HG03159 (cell line): ENCODE data around the gene ACADVL.
A peak's percentile ranks its signal among the peaks of the same experiment; 100 is the strongest.
"Not testable (repeated sequence)": the region's sequence is repeated elsewhere in the genome, so short reads cannot be mapped to it uniquely, and the experiment has no call there.

ENCODE experiments used
- ATAC-seq: cut with Tn5 transposase; IDR thresholded peaks from one replicate; pipeline ENCODE4 v1.9.1; 2021; ENCODE audit warnings: mild to moderate bottlenecking, moderate library complexity; ENCODE audit not compliant: unreplicated experiment

The ACADVL gene

GRCh38 chr17:7219812-7220592 is at the start of gene ACADVL, which contains the start of gene DLG4:
Gene ACADVL (plus strand): TSS chr17:7219938. CDS start chr17:7219985, 47 bp downstream.
Gene DLG4 (minus strand): TSS chr17:7219836.
- ATAC-seq: peak; percentile 46

- ATAC-seq: not testable (repeated sequence)
Measured at GRCh38 chr17:7172522-7173191, 47.1 kb upstream of the ACADVL start.

GRCh38 chr17:7173687-7174602 is 45.8 kb upstream of the ACADVL start:
- ATAC-seq: no peak

GRCh38 chr17:7174603-7175326 is 45.0 kb upstream of the ACADVL start:
- ATAC-seq: no peak

GRCh38 chr17:7175330-7175733 is 44.4 kb upstream of the ACADVL start:
- no peak for ATAC-seq

GRCh38 chr17:7176107-7176840 is 43.5 kb upstream of the ACADVL start:
- no peak for ATAC-seq

GRCh38 chr17:7176841-7177190 is 42.9 kb upstream of the ACADVL start:
- no peak for ATAC-seq

- ATAC-seq: no peak
Measured at GRCh38 chr17:7177191-7177953, 42.4 kb upstream of the ACADVL start.

GRCh38 chr17:7177954-7178477 is 41.7 kb upstream of the ACADVL start:
- no peak for ATAC-seq

- no peak for ATAC-seq
Measured at GRCh38 chr17:7178973-7179316, 40.8 kb upstream of the ACADVL start.

GRCh38 chr17:7179317-7180254 is 40.2 kb upstream of the ACADVL start, which contains the start of gene ASGR1:
Gene ASGR1 (minus strand): TSS chr17:7179370. CDS start chr17:7178563, 807 bp downstream.
- no peak for ATAC-seq

GRCh38 chr17:7182101-7182500 is 37.6 kb upstream of the ACADVL start:
- ATAC-seq: not testable (repeated sequence)

GRCh38 chr17:7183433-7184090 is 36.2 kb upstream of the ACADVL start:
- no peak for ATAC-seq

GRCh38 chr17:7184091-7184488 is 35.6 kb upstream of the ACADVL start:
- no peak for ATAC-seq

- no peak for ATAC-seq
Measured at GRCh38 chr17:7184647-7185046, 35.1 kb upstream of the ACADVL start.

- no peak for ATAC-seq
Measured at GRCh38 chr17:7186241-7186640, 33.5 kb upstream of the ACADVL start.

- no peak for ATAC-seq
Measured at GRCh38 chr17:7190276-7190917, 29.3 kb upstream of the ACADVL start.
